B cell (primary cell): Measurements from ENCODE around the gene NUP62. TPM values are rescaled to one million over a fixed set of nuclear protein-coding genes. Genes with fewer than 3 reads are reported as not detected.
A peak's percentile ranks its signal among the peaks of the same experiment; 100 is the strongest.

Source experiments
- ATAC-seq: fragments of 200-7000 bp; cut with Tn5 transposase; one replicate; pipeline ENCODE4 v1.10.0; 2021; ENCODE audit warnings: low read depth, mild to moderate bottlenecking, moderate number of reproducible peaks, moderate library complexity
- CTCF ChIA-PET: fragments of 350-600 bp; sonication (Branson Sonifier 250); formaldehyde crosslinking; loops from one replicate; lab custom pipeline; 2021; ENCODE audit warnings: antibody characterized with exemption, inconsistent platforms; lab: Charles Lee
- POLR2A ChIA-PET: fragments of 350-600 bp; sonication (Branson Sonifier 250); formaldehyde crosslinking; loops from one replicate; lab custom pipeline; 2021; ENCODE audit warnings: antibody characterized with exemption; lab: Charles Lee
- DNase-seq: peaks from one replicate; pipeline ENCODE4 v3.0.0; 2013
- H2AFZ ChIP-seq: 2 replicates; pipeline ENCODE4 v1.6.1; 2012; ENCODE audit warnings: mild to moderate bottlenecking, low read depth, low read length; ENCODE audit not compliant: insufficient read depth, poor library complexity, severe bottlenecking
- H3K27ac ChIP-seq, 2 donors: 1 replicate in 1 of 2; 2 replicates in 1 of 2; pipeline ENCODE4 v1.5.1; 2012 to 2013; ENCODE audit warnings: low read length in 2 of 2, mild to moderate bottlenecking in 2 of 2, moderate library complexity in 1 of 2
- H3K27me3 ChIP-seq, 4 experiments: fragments of 200-600 bp in 1 of 4; sonication (generic) in 1 of 4; replicated peaks in 1 of 4; 1 replicate in 2 of 4; 2 replicates in 2 of 4; pipeline versions ENCODE4 v1.6.1 to v1.7.0; 2013 to 2016; ENCODE audit warnings: low read length in 3 of 4, mild to moderate bottlenecking in 2 of 4, mixed read lengths in 1 of 4, moderate library complexity in 1 of 4; ENCODE audit not compliant: insufficient read depth in 4 of 4, control insufficient read depth in 3 of 4; ENCODE audit errors: control extremely low read depth in 1 of 4
- H3K36me3 ChIP-seq, 2 experiments: replicated peaks in 1 of 2; 1 replicate in 1 of 2; 2 replicates in 1 of 2; pipeline versions ENCODE4 v1.6.1 to v1.7.1; 2013; ENCODE audit warnings: low read length in 1 of 2; ENCODE audit not compliant: insufficient read depth in 2 of 2, control insufficient read depth in 1 of 2; ENCODE audit errors: control extremely low read depth in 1 of 2, extremely low read depth in 1 of 2
- H3K4me1 ChIP-seq, 2 donors: fragments of 200-600 bp in 1 of 2; sonication (generic) in 1 of 2; 1 replicate in 1 of 2; 2 replicates in 1 of 2; pipeline versions ENCODE4 v1.5.1 to v1.6.1; 2013 to 2017; ENCODE audit warnings: low read length in 2 of 2; ENCODE audit not compliant: control insufficient read depth in 2 of 2, insufficient read depth in 2 of 2
- H3K4me2 ChIP-seq: replicated peaks from 2 replicates; pipeline ENCODE3; 2012; ENCODE audit warnings: mild to moderate bottlenecking, low read depth, low read length; ENCODE audit not compliant: poor library complexity, severe bottlenecking
- H3K4me3 ChIP-seq, 5 experiments: fragments of 200-600 bp in 1 of 5; sonication (generic) in 1 of 5; 1 replicate in 3 of 5; 2 replicates in 2 of 5; pipeline versions ENCODE4 v1.5.1 to v1.7.0; 2011 to 2016; ENCODE audit warnings: low read length in 4 of 5, mild to moderate bottlenecking in 4 of 5, low read depth in 2 of 5, control low read depth in 1 of 5, moderate library complexity in 1 of 5; ENCODE audit not compliant: insufficient read depth in 1 of 5; ENCODE audit errors: control extremely low read depth in 1 of 5, extremely low read depth in 1 of 5
- H3K79me2 ChIP-seq: fragments of 200-600 bp; sonication (generic); one replicate; pipeline ENCODE4 v1.6.0; 2016; ENCODE audit warnings: low read length; ENCODE audit not compliant: control insufficient read depth, insufficient read depth
- H3K9ac ChIP-seq: fragments of 200-600 bp; sonication (generic); 2 replicates; pipeline ENCODE4 v1.6.1; 2017; ENCODE audit warnings: mild to moderate bottlenecking, low read length, moderate library complexity
- H3K9me3 ChIP-seq, 3 donors: one replicate each; pipeline versions ENCODE4 v1.6.1 to v1.7.1; 2013; ENCODE audit warnings: low read length in 2 of 3; ENCODE audit not compliant: control insufficient read depth in 2 of 3, insufficient read depth in 1 of 3; ENCODE audit errors: control extremely low read depth in 1 of 3
- H4K20me1 ChIP-seq: 2 replicates; pipeline ENCODE4 v1.6.0; 2012; ENCODE audit warnings: mild to moderate bottlenecking, low read length; ENCODE audit not compliant: insufficient read depth, control insufficient read depth, poor library complexity, severe bottlenecking
- H3K27ac Mint-ChIP-seq: one replicate; pipeline ENCODE4 v1.8.0; 2021; ENCODE audit warnings: mixed read lengths
- H3K27me3 Mint-ChIP-seq: one replicate; pipeline ENCODE4 v1.8.0; 2021; ENCODE audit warnings: mixed read lengths
- H3K4me1 Mint-ChIP-seq: one replicate; pipeline ENCODE4 v1.8.0; 2021; ENCODE audit warnings: mixed read lengths
- H3K4me3 Mint-ChIP-seq: one replicate; pipeline ENCODE4 v1.8.0; 2021; ENCODE audit warnings: mixed read lengths
- H3K9me3 Mint-ChIP-seq: one replicate; pipeline ENCODE4 v1.8.0; 2022; ENCODE audit warnings: mixed read lengths; ENCODE audit not compliant: insufficient read depth
- EZH2 ChIP-seq: IDR thresholded peaks from 2 replicates; pipeline ENCODE4 v1.6.1; 2012; ENCODE audit warnings: borderline replicate concordance, low read depth, mild to moderate bottlenecking, moderate library complexity, low read length; ENCODE audit not compliant: insufficient read depth, poor library complexity, severe bottlenecking
- WGBS: methylation state at CpG from one replicate; pipeline ENCODE4 v1.1.5; 2013; ENCODE audit warnings: missing lambda C conversion rate; ENCODE audit not compliant: insufficient coverage; 5-methylcytosine and 5-hydroxymethylcytosine counted together
- intact Hi-C: fragments of 100-400 bp; cut with micrococcal nuclease; formaldehyde crosslinking; loops from one replicate; pipeline ENCODE4 v1.10.0; 2022
- polyA plus RNA-seq: library from polyadenylated mRNA; depleted of rRNA; stranded (reverse); fragments of >200 nt; gene quantifications from 2 replicates; pipeline ENCODE4 v1.2.3, GENCODE V29; 2012
- total RNA-seq, 2 donors: library from RNA; stranded (reverse); fragments of 120-200 nt in 1 of 2; gene quantifications; 1 replicate in 1 of 2; 2 replicates in 1 of 2; pipeline versions ENCODE4 v1.2.3 to v1.2.4, GENCODE V29; 2013 to 2022
- TF ChIP-seq, protein P1 (sequence below): fragments of 200-600 bp; IDR thresholded peaks from one replicate; pipeline ENCODE4 v1.8.0; 2022; ENCODE audit warnings: antibody characterized with exemption, mild to moderate bottlenecking

Gene NUP62
- total and polyA plus RNA-seq, 2 donors (not counting 1 experiment from before 2014, with no cell fraction given): 25.2 to 75.7 TPM

DNA sequence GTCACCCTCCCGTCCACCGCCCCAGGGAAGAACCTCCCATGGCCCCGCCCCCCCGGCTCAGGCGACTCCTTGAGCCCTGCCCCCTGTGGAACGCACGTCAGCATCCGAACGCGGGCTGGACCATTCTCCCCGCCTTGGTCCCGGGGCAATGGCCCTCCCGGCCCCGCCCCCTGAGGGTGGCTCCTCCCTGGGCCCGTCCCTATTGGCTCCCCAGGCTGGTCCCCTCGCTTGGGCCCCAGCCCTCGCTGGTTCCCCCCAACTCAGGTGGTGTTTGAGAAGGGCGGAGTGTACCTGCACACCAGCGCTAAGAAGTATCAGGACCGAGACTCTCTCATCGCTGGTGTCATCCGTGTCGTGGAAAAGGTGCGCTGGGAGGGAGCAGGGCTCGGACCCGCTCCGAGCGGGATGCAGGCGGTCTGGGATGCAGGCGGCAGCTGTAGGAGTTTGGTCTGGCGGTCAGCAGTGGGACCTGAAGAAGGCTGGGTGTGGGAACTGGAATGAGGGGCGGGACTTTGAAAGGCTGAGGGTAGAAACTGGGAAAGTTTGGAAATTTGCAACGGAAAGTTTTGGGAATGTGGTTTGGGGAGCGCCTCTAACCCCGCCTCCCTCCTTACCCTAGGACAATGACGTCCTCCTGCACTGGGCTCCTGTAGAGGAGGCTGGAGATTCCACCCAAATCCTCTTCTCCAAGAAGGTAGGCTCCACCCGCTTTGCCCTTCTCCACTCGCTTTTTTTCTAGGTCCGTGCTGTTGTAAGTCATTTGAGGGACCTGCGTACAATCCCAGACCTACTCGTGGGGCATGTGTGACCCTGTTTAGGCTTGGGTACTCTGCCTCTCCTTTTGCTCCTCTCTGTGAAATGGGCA is 51.2 kb downstream of the NUP62 start:
- intact Hi-C loops: loop anchor here (1.0 to 2.0 kb wide), 10 partner anchors 9 to 1005 kb away; partner anchors contain the start of genes ATF5, FUZ, NUP62 and PPP1R15A
- peak overlapping the region; percentile 85 to 96 (median 95) for H3K4me3 ChIP-seq
- CTCF ChIA-PET: interaction anchor here (1.0 to 1.2 kb wide), 2 partner anchors 11 to 65 kb away, joined by 3 to 4 read pairs; partner anchors contain the start of gene FUZ
- TF ChIP-seq EZH2: no peak
- TF ChIP-seq, protein P1, sequence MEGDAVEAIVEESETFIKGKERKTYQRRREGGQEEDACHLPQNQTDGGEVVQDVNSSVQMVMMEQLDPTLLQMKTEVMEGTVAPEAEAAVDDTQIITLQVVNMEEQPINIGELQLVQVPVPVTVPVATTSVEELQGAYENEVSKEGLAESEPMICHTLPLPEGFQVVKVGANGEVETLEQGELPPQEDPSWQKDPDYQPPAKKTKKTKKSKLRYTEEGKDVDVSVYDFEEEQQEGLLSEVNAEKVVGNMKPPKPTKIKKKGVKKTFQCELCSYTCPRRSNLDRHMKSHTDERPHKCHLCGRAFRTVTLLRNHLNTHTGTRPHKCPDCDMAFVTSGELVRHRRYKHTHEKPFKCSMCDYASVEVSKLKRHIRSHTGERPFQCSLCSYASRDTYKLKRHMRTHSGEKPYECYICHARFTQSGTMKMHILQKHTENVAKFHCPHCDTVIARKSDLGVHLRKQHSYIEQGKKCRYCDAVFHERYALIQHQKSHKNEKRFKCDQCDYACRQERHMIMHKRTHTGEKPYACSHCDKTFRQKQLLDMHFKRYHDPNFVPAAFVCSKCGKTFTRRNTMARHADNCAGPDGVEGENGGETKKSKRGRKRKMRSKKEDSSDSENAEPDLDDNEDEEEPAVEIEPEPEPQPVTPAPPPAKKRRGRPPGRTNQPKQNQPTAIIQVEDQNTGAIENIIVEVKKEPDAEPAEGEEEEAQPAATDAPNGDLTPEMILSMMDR: no peak
- DNase-seq (peak; percentile 99), ATAC-seq (peak; percentile 61)
- no peaks in the 10 kb centered on the region for H3K27me3 Mint-ChIP-seq
- POLR2A ChIA-PET: interaction anchor here (1.1 to 2.6 kb wide), 9 partner anchors 9 to 1259 kb away, joined by 3 to 30 read pairs (median 13); partner anchors contain the start of genes ATF5, FUZ, IL4I1 and NUP62
- H3K9ac ChIP-seq: peak overlapping the region; percentile 99
- peaks cover 0 to 45% of the 10 kb centered on the region in 2 experiments for H3K36me3 ChIP-seq
- H3K27ac ChIP-seq: peak overlapping the region; percentile 94 to 98
- no peaks in the 10 kb centered on the region for H3K9me3 ChIP-seq
- peaks cover 47% of the 10 kb centered on the region for H4K20me1 ChIP-seq
- peak overlapping the region; percentile 93 for H3K4me2 ChIP-seq
- H3K79me2 ChIP-seq: peaks cover 36% of the 10 kb centered on the region
- no peaks in the 10 kb centered on the region for H3K27me3 ChIP-seq
- no peak overlapping the region for H3K27ac Mint-ChIP-seq
- peak overlapping the region; percentile 83 for H2AFZ ChIP-seq
- H3K9me3 Mint-ChIP-seq: no peaks in the 10 kb centered on the region
- H3K4me1 ChIP-seq: peaks cover 12 to 20% of the 10 kb centered on the region in 2 donors
- peaks cover 21% of the 10 kb centered on the region for H3K4me1 Mint-ChIP-seq
- WGBS: 10% methylated on average over 36 of the region's 41 CpGs
- H3K4me3 Mint-ChIP-seq: no peak overlapping the region
